Measurements from ENCODE around the gene CALHM2.

GRCh38 chr10:103451091-103451813, 918 bp downstream of the CALHM2 start:
- TF ChIP-seq, protein P1, sequence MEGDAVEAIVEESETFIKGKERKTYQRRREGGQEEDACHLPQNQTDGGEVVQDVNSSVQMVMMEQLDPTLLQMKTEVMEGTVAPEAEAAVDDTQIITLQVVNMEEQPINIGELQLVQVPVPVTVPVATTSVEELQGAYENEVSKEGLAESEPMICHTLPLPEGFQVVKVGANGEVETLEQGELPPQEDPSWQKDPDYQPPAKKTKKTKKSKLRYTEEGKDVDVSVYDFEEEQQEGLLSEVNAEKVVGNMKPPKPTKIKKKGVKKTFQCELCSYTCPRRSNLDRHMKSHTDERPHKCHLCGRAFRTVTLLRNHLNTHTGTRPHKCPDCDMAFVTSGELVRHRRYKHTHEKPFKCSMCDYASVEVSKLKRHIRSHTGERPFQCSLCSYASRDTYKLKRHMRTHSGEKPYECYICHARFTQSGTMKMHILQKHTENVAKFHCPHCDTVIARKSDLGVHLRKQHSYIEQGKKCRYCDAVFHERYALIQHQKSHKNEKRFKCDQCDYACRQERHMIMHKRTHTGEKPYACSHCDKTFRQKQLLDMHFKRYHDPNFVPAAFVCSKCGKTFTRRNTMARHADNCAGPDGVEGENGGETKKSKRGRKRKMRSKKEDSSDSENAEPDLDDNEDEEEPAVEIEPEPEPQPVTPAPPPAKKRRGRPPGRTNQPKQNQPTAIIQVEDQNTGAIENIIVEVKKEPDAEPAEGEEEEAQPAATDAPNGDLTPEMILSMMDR (IDR thresholded peaks at IDR 0.05): no peak
- no peak for TF ChIP-seq SREBF2 (IDR thresholded peaks at IDR 0.05)
- no peak; a peak in 1 of 5 replicates for TF ChIP-seq JUN (IDR thresholded peaks at IDR 0.05)
- TF ChIP-seq RNF2 (IDR thresholded peaks at IDR 0.05; ENCODE audit: borderline replicate concordance, low read depth): no peak
- TF ChIP-seq CBX8 (IDR thresholded peaks at IDR 0.05): no peak
- no peak for TF ChIP-seq BHLHE40 (IDR thresholded peaks at IDR 0.05; ENCODE audit: low read depth, low read length)
- TF ChIP-seq POLR2A (IDR thresholded peaks at IDR 0.05; ENCODE audit: low read length): no peak
